ENCODE results near the gene CIPC.

GRCh38 chr14:77083082-77083481 lies 15.0 kb upstream of the CIPC start:
- TF ChIP-seq CTCF (IDR thresholded peaks at IDR 0.05) (no peak), ZFX (IDR thresholded peaks at IDR 0.05; ENCODE audit: borderline replicate concordance) (no peak)
